Measurements from ENCODE around the gene MSANTD2.

MSANTD2 gene

GRCh38 chr11:124737638-124738305, 62.4 kb downstream of the MSANTD2 start:
- no peaks in the 10 kb centered on the region for H3K36me3 Mint-ChIP-seq (ENCODE audit: low read depth)
- H3K27me3 Mint-ChIP-seq (ENCODE audit: low read depth) = peaks cover 53% of the 10 kb centered on the region
- DNase-seq (ENCODE audit: low spot score) = no peak
- H3K9me3 Mint-ChIP-seq = no peaks in the 10 kb centered on the region
- no peak overlapping the region for H3K27ac Mint-ChIP-seq
- H3K4me3 Mint-ChIP-seq = no peak overlapping the region
- peaks cover 12% of the 10 kb centered on the region for H3K4me1 Mint-ChIP-seq (ENCODE audit: low read depth)

- no peak for DNase-seq (ENCODE audit: low spot score)
- Mint-ChIP-seq H3K27ac (no peak overlapping the region), H3K4me3 (no peak overlapping the region), H3K9me3 (no peaks in the 10 kb centered on the region), H3K27me3 (ENCODE audit: low read depth) (peaks cover 50% of the 10 kb centered on the region), H3K36me3 (ENCODE audit: low read depth) (no peaks in the 10 kb centered on the region), H3K4me1 (ENCODE audit: low read depth) (peaks cover 12% of the 10 kb centered on the region)
These were observed 63.5 kb downstream of the MSANTD2 start for GRCh38 chr11:124736736-124737135.

GRCh38 chr11:124732230-124732629, 68.0 kb downstream of the MSANTD2 start:
- no peaks in the 10 kb centered on the region for H3K9me3 Mint-ChIP-seq
- H3K4me1 Mint-ChIP-seq (ENCODE audit: low read depth) = no peaks in the 10 kb centered on the region
- H3K4me3 Mint-ChIP-seq = no peak overlapping the region
- H3K27me3 Mint-ChIP-seq (ENCODE audit: low read depth) = peaks cover 26% of the 10 kb centered on the region
- no peaks in the 10 kb centered on the region for H3K36me3 Mint-ChIP-seq (ENCODE audit: low read depth)
- DNase-seq (ENCODE audit: low spot score) = no peak
- H3K27ac Mint-ChIP-seq = no peak overlapping the region

- no peak for DNase-seq (ENCODE audit: low spot score)
- Mint-ChIP-seq H3K27me3 (ENCODE audit: low read depth) (peaks cover 24% of the 10 kb centered on the region), H3K4me3 (no peak overlapping the region), H3K27ac (no peak overlapping the region), H3K36me3 (ENCODE audit: low read depth) (no peaks in the 10 kb centered on the region), H3K9me3 (no peaks in the 10 kb centered on the region), H3K4me1 (ENCODE audit: low read depth) (no peaks in the 10 kb centered on the region)
These were observed 70.6 kb downstream of the MSANTD2 start for GRCh38 chr11:124729571-124729970.

- no peak overlapping the region for H3K27ac Mint-ChIP-seq
- H3K4me3 Mint-ChIP-seq = no peak overlapping the region
- peaks cover 27% of the 10 kb centered on the region for H3K27me3 Mint-ChIP-seq (ENCODE audit: low read depth)
- no peaks in the 10 kb centered on the region for H3K4me1 Mint-ChIP-seq (ENCODE audit: low read depth)
- DNase-seq (ENCODE audit: low spot score) = no peak
- no peaks in the 10 kb centered on the region for H3K9me3 Mint-ChIP-seq
- H3K36me3 Mint-ChIP-seq (ENCODE audit: low read depth) = no peaks in the 10 kb centered on the region
These were observed 72.1 kb downstream of the MSANTD2 start for GRCh38 chr11:124728134-124728533.

- no peaks in the 10 kb centered on the region for H3K9me3 Mint-ChIP-seq
- DNase-seq (ENCODE audit: low spot score) = no peak
- H3K27me3 Mint-ChIP-seq (ENCODE audit: low read depth) = peaks cover 32% of the 10 kb centered on the region
- no peak overlapping the region for H3K4me3 Mint-ChIP-seq
- H3K36me3 Mint-ChIP-seq (ENCODE audit: low read depth) = no peaks in the 10 kb centered on the region
- H3K27ac Mint-ChIP-seq = no peak overlapping the region
- no peaks in the 10 kb centered on the region for H3K4me1 Mint-ChIP-seq (ENCODE audit: low read depth)
These were observed 72.7 kb downstream of the MSANTD2 start for GRCh38 chr11:124727474-124727873.

- Mint-ChIP-seq H3K4me1 (ENCODE audit: low read depth) (no peaks in the 10 kb centered on the region), H3K9me3 (no peaks in the 10 kb centered on the region), H3K4me3 (no peak overlapping the region), H3K36me3 (ENCODE audit: low read depth) (no peaks in the 10 kb centered on the region), H3K27ac (no peak overlapping the region), H3K27me3 (ENCODE audit: low read depth) (peaks cover 48% of the 10 kb centered on the region)
- DNase-seq (ENCODE audit: low spot score) = no peak
These were observed 74.5 kb downstream of the MSANTD2 start for GRCh38 chr11:124725719-124726105.

GRCh38 chr11:124724979-124725718, 75.1 kb downstream of the MSANTD2 start:
- no peaks in the 10 kb centered on the region for H3K36me3 Mint-ChIP-seq (ENCODE audit: low read depth)
- H3K4me3 Mint-ChIP-seq = no peak overlapping the region
- H3K9me3 Mint-ChIP-seq = no peaks in the 10 kb centered on the region
- no peaks in the 10 kb centered on the region for H3K4me1 Mint-ChIP-seq (ENCODE audit: low read depth)
- no peak for DNase-seq (ENCODE audit: low spot score)
- H3K27ac Mint-ChIP-seq = no peak overlapping the region
- H3K27me3 Mint-ChIP-seq (ENCODE audit: low read depth) = peaks cover 50% of the 10 kb centered on the region

GRCh38 chr11:124722176-124722575, 78.0 kb downstream of the MSANTD2 start:
- Mint-ChIP-seq H3K36me3 (ENCODE audit: low read depth) (peaks cover 2% of the 10 kb centered on the region), H3K27ac (no peak overlapping the region), H3K4me3 (no peak overlapping the region), H3K9me3 (no peaks in the 10 kb centered on the region), H3K27me3 (ENCODE audit: low read depth) (peaks cover 70% of the 10 kb centered on the region), H3K4me1 (ENCODE audit: low read depth) (peaks cover 6% of the 10 kb centered on the region)
- no peak for DNase-seq (ENCODE audit: low spot score)

GRCh38 chr11:124719534-124719933, 80.7 kb downstream of the MSANTD2 start:
- Mint-ChIP-seq H3K4me1 (ENCODE audit: low read depth) (peaks cover 6% of the 10 kb centered on the region), H3K9me3 (no peaks in the 10 kb centered on the region), H3K27me3 (ENCODE audit: low read depth) (peaks cover 72% of the 10 kb centered on the region), H3K36me3 (ENCODE audit: low read depth) (peaks cover 2% of the 10 kb centered on the region), H3K27ac (no peak overlapping the region), H3K4me3 (no peak overlapping the region)
- DNase-seq (ENCODE audit: low spot score) = no peak

- H3K9me3 Mint-ChIP-seq = no peaks in the 10 kb centered on the region
- H3K27ac Mint-ChIP-seq = no peak overlapping the region
- peaks cover 2% of the 10 kb centered on the region for H3K36me3 Mint-ChIP-seq (ENCODE audit: low read depth)
- H3K4me1 Mint-ChIP-seq (ENCODE audit: low read depth) = peaks cover 6% of the 10 kb centered on the region
- DNase-seq (ENCODE audit: low spot score) = no peak
- H3K4me3 Mint-ChIP-seq = no peak overlapping the region
- peaks cover 76% of the 10 kb centered on the region for H3K27me3 Mint-ChIP-seq (ENCODE audit: low read depth)
These were observed 81.4 kb downstream of the MSANTD2 start for GRCh38 chr11:124718801-124719200.

- peaks cover 76% of the 10 kb centered on the region for H3K27me3 Mint-ChIP-seq (ENCODE audit: low read depth)
These were observed 82.2 kb downstream of the MSANTD2 start for GRCh38 chr11:124717786-124718651.

GRCh38 chr11:124717421-124717785, 82.8 kb downstream of the MSANTD2 start:
- Mint-ChIP-seq H3K4me3 (peak overlapping the region; percentile 73), H3K27me3 (ENCODE audit: low read depth) (peaks cover 72% of the 10 kb centered on the region), H3K36me3 (ENCODE audit: low read depth) (peaks cover 2% of the 10 kb centered on the region), H3K9me3 (no peaks in the 10 kb centered on the region), H3K27ac (no peak overlapping the region), H3K4me1 (ENCODE audit: low read depth) (peaks cover 6% of the 10 kb centered on the region)
- no peak for DNase-seq (ENCODE audit: low spot score)

More at GRCh38 chr11:124717786-124718651, 82.2 kb downstream of the MSANTD2 start:
- Mint-ChIP-seq H3K4me1 (ENCODE audit: low read depth) (peaks cover 6% of the 10 kb centered on the region), H3K9me3 (no peaks in the 10 kb centered on the region), H3K36me3 (ENCODE audit: low read depth) (peaks cover 2% of the 10 kb centered on the region), H3K4me3 (peak overlapping the region; percentile 73), H3K27ac (no peak overlapping the region)
- DNase-seq (ENCODE audit: low spot score) = no peak

- DNase-seq (ENCODE audit: low spot score) = no peak
These were observed 83.6 kb downstream of the MSANTD2 start for GRCh38 chr11:124716591-124716990.

More at GRCh38 chr11:124716591-124716990, 83.6 kb downstream of the MSANTD2 start:
- Mint-ChIP-seq H3K27ac (no peak overlapping the region), H3K4me3 (no peak overlapping the region), H3K4me1 (ENCODE audit: low read depth) (peaks cover 6% of the 10 kb centered on the region), H3K27me3 (ENCODE audit: low read depth) (peaks cover 66% of the 10 kb centered on the region), H3K9me3 (no peaks in the 10 kb centered on the region), H3K36me3 (ENCODE audit: low read depth) (peaks cover 2% of the 10 kb centered on the region)

Measured in T-helper 2 cell treated with Interferon-gamma antibody and Interleukin-4, amounts not matched to agents 5 μg/mL and 100 μg/mL, for 36 hours (primary cell).